Psoas muscle (tissue), 8 donors: ENCODE data around the gene SRRM4. TPM values are rescaled to one million over a fixed set of nuclear protein-coding genes. Genes with fewer than 3 reads are reported as not detected.
A peak's percentile ranks its signal among the peaks of the same experiment; 100 is the strongest.

Experiments used
- ATAC-seq, 4 donors: fragments of 200-7000 bp; cut with Tn5 transposase; one replicate each; pipeline ENCODE4 v1.9.1; 2020; ENCODE audit warnings: moderate library complexity in 3 of 4, mild to moderate bottlenecking in 2 of 4
- DNase-seq, 2 donors: peaks; one replicate each; pipeline ENCODE4 v3.0.0-alpha.2; 2020
- H3K27ac ChIP-seq: fragments of 200-600 bp; one replicate; pipeline ENCODE4 v1.8.0; 2022
- H3K27me3 ChIP-seq, 3 donors: fragments of 200-600 bp in 1 of 3; one replicate each; pipeline versions ENCODE4 v1.6.1 to v1.8.0; 2013 to 2022; ENCODE audit warnings: low read length in 2 of 3, mild to moderate bottlenecking in 2 of 3, moderate library complexity in 1 of 3; ENCODE audit not compliant: insufficient read depth in 3 of 3
- H3K36me3 ChIP-seq, 2 donors: fragments of 200-600 bp in 1 of 2; one replicate each; pipeline versions ENCODE4 v1.6.1 to v1.8.0; 2013 to 2022; ENCODE audit warnings: low read depth in 1 of 2, mild to moderate bottlenecking in 1 of 2, moderate library complexity in 1 of 2; ENCODE audit not compliant: insufficient read depth in 1 of 2
- H3K4me1 ChIP-seq: fragments of 200-600 bp; one replicate; pipeline ENCODE4 v1.8.0; 2022
- H3K4me3 ChIP-seq: fragments of 200-600 bp; one replicate; pipeline ENCODE4 v1.8.0; 2022; ENCODE audit warnings: mild to moderate bottlenecking
- H3K9me3 ChIP-seq: fragments of 200-600 bp; one replicate; pipeline ENCODE4 v1.8.0; 2022
- CTCF ChIP-seq: fragments of 200-600 bp; IDR thresholded peaks from one replicate; pipeline ENCODE4 v1.8.0; 2022; ENCODE audit warnings: antibody characterized with exemption
- WGBS, 3 donors: extraction: QIAGEN DNeasy Blood & Tissue Kit; methylation state at CpG; one replicate each; pipeline versions ENCODE4 v1.1.6 to v1.1.7; 2013; 5-methylcytosine and 5-hydroxymethylcytosine counted together
- intact Hi-C, 2 donors: fragments of 100-400 bp; cut with DNase I; formaldehyde crosslinking; loops; one replicate each; pipeline versions ENCODE4 v1.11.0 to v1.14.2; 2022
- polyA plus RNA-seq, 3 donors: library from polyadenylated mRNA; stranded (reverse); fragments of 200-250 nt; gene quantifications; one replicate each; pipeline ENCODE4 v1.2.3, GENCODE V29; 2013
- total RNA-seq, 4 donors: library from RNA; stranded (reverse); fragmentation: NEBNext Ultra II Directional in 2 of 4; extraction: Animal tissue kit (Norgen Biotek cat#: 25700) in 2 of 4; gene quantifications; one replicate each; pipeline versions ENCODE4 v1.2.1 to v1.2.4, GENCODE V29; 2021 to 2023
- donor health status: healthy with polysubstance abuse.
- donor health status: DM: no; HTN: no; CAD: no; lungs with moderate emphysema.
- donor health status: Bipolar disorder and iron deficiency.
- donor health status: healthy.
- donor health status: DM: yes; HTN: yes; CAD: no.
- donor health status: DM: no; HTN: no; CAD: no.
- donor health status: DM: no; HTN: no; CAD: no.
- donor health status: DM: yes; HTN: yes; CAD: no.

The SRRM4 gene
- total and polyA plus RNA-seq, 7 donors = 0.01 to 0.19 (median 0.09) TPM

GRCh38 chr12:119051474-119051873, 70.1 kb downstream of the SRRM4 start:
- DNase-seq (no peak), ATAC-seq (no peak)

DNA sequence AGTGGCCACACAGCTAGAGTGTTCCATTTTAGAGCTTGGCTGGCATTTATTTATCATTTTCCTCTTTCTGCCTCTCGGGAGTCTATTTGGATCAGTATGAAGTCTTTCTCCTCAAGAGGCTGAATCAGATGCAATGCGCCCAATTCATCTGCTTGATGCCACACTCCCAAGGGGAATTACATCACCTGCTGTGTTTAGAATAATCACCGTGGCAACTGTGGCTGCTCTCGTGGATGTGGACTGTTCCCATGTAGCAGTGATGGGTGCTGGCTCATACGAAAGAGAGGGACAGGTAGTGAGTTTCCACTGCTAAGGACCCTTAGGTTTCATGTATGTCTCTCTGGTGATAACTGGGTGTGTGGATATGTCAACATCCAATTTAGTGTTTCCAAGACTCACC, 70.7 kb downstream of the SRRM4 start:
- 73 to 80% (median 74%) methylated on average over 5 of the region's 5 CpGs for WGBS, 3 donors
- H3K36me3 ChIP-seq = no peaks in the 10 kb centered on the region
- no peaks in the 10 kb centered on the region for H3K4me1 ChIP-seq
- DNase-seq (no peak), ATAC-seq (no peak)
- H3K27me3 ChIP-seq = no peaks in the 10 kb centered on the region
- no peaks in the 10 kb centered on the region for H3K9me3 ChIP-seq
- no peak overlapping the region for H3K4me3 ChIP-seq
- intact Hi-C loops = no loop called here
- H3K27ac ChIP-seq = no peak overlapping the region
- TF ChIP-seq CTCF = no peak

More at GRCh38 chr12:119051474-119051873, 70.1 kb downstream of the SRRM4 start:
- Histone ChIP-seq H3K9me3 (no peaks in the 10 kb centered on the region), H3K36me3 (no peaks in the 10 kb centered on the region), H3K27me3 (no peaks in the 10 kb centered on the region), H3K27ac (no peak overlapping the region), H3K4me3 (no peak overlapping the region), H3K4me1 (no peaks in the 10 kb centered on the region)
- TF ChIP-seq CTCF = no peak
- intact Hi-C loops = no loop called here
- 76 to 81% (median 77%) methylated on average over 4 of the region's 4 CpGs for WGBS, 3 donors

DNA sequence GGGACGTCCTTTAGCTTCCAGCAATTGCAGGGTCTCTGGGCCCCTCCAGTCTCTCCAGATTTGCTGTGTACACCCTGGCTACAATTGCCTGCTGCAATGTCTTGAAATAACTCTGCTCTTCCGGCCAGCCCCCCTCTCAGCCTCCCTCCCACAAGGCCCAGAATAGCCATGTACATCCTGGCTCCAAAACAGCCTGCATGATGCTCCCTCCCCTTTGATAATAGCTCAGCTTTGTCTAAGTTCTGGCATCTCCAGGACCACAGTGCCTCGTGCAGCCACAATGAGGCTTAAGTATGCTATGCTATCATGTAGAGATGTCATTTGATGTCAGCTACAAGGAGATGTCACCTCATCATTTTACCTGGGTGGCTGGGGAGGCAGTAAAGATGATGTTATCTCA, 74.6 kb downstream of the SRRM4 start:
- no peak for TF ChIP-seq CTCF
- H3K27me3 ChIP-seq = peaks cover 0 to 3% (median 0%) of the 10 kb centered on the region in 3 donors
- no peak overlapping the region for H3K4me3 ChIP-seq
- ATAC-seq (no peak), DNase-seq (no peak)
- intact Hi-C loops = no loop called here
- no peaks in the 10 kb centered on the region for H3K9me3 ChIP-seq
- 35 to 42% (median 42%) methylated on average over 3 of the region's 3 CpGs for WGBS, 3 donors
- no peaks in the 10 kb centered on the region for H3K4me1 ChIP-seq
- H3K27ac ChIP-seq = no peak overlapping the region
- no peaks in the 10 kb centered on the region for H3K36me3 ChIP-seq

DNA sequence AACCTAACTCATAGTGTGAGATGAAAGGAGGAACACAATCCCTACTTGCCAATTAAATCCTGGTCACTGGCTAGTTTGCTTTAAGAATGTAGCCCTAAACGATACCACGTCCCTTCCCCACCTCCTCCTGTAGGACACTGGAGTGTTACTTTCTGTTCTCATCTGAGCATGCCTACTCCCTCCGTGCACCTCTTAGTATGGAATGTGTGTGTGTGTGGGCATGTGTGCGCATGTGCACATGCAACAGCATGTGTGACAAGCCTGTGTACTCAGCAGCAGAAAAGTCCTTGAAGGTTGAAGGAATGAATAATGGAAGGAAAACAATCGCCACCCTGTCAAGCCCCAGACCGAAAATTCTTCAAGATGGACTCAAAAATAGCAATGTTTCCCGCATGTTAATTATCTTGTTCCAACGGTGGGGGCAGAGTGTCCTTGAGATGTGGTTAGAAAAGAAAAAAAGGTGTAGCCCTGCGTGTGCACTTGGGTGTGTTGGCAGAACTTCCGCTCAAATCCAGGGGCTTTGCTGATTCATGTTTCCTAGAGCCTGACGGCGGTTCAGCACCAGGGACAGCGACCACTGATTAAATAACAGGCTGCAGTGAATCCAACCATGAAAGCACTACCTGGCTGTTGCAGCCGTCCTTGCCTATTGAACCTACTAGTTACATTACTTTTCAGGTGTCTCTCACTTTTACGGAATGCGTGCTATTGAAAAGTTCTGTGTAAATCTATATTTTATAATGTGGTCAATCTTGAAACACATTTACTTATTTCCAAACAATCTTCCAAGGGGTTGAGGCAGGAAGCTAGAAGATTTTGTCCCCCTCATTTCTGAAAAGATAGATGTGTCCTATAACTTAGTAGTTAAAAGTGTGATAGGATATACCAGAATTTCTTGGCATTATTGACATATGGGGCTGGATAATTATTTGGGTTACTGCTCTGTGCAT, 79.8 kb downstream of the SRRM4 start:
- no peak overlapping the region for H3K4me3 ChIP-seq
- WGBS, 3 donors = 28% methylated on average over 16 of the region's 16 CpGs
- H3K27ac ChIP-seq = no peak overlapping the region
- peak; percentile 46 to 51 for DNase-seq
- no peaks in the 10 kb centered on the region for H3K36me3 ChIP-seq
- no peak for TF ChIP-seq CTCF
- intact Hi-C loops = no loop called here
- H3K9me3 ChIP-seq = no peaks in the 10 kb centered on the region
- ATAC-seq = no peak
- H3K4me1 ChIP-seq = no peaks in the 10 kb centered on the region
- H3K27me3 ChIP-seq = peaks cover 0 to 3% (median 3%) of the 10 kb centered on the region in 3 donors
